8988T (cell line): ENCODE data around the gene CAB39.

Source experiments
- DNase-seq: peaks from one replicate; pipeline ENCODE4 v3.0.0; 2011

The CAB39 gene

DNA sequence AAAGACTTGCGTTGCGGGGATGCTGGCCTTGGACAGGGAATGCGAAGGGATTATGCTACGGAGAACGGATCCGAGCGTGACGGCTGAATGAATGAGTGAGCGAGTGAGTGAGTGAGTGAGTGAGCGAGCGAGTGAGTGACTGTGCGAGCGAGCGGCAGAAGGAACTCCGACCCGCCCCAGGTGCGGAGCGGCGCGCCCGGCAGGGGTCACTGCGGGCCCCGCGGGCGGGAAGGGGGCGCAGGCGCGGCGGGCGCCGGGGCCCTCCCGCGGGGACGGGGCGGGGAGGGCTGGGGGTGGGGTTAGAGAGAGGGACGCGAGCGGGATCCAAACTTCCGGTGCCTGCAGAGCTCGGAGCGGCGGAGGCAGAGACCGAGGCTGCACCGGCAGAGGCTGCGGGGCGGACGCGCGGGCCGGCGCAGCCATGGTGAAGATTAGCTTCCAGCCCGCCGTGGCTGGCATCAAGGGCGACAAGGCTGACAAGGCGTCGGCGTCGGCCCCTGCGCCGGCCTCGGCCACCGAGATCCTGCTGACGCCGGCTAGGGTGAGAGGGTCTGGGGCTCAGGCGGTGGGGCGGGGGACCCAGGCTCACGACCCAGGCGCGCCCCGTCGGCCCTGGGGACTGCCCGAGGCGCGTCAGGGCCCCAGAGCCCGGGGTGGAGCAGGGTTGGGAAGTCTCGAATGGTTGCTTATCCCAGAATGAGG is 152.1 kb downstream of the CAB39 start, which contains the start of gene ITM2C:
Gene ITM2C (plus strand): TSS at position 338 of the 702 bp plus-strand sequence. CDS start 84 bp downstream, at position 422.
- peak; percentile 83 for DNase-seq

DNA sequence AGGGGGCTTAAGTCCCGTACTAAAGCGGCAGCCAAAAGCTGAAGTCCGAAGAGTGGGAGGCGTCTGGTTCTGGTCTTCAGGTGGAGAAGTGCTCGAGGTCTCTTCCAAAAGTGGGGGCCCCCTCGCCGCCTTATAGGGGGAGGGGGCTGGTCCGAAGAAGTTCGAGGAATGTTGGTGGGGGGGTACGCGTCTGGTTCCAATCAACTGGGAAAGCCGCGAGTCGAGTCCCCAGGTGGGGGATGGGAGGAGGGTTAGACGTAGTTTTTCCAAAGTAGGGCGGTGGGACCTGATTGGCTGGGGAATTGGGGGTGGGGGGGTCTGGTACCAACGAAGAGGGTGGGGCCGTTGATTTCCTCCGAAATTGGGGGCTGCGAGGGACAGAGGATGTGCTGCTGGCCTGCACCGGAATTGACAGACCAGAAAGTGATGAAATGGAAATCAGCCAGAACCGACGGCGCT is 152.7 kb downstream of the CAB39 start:
- DNase-seq: no peak

DNA sequence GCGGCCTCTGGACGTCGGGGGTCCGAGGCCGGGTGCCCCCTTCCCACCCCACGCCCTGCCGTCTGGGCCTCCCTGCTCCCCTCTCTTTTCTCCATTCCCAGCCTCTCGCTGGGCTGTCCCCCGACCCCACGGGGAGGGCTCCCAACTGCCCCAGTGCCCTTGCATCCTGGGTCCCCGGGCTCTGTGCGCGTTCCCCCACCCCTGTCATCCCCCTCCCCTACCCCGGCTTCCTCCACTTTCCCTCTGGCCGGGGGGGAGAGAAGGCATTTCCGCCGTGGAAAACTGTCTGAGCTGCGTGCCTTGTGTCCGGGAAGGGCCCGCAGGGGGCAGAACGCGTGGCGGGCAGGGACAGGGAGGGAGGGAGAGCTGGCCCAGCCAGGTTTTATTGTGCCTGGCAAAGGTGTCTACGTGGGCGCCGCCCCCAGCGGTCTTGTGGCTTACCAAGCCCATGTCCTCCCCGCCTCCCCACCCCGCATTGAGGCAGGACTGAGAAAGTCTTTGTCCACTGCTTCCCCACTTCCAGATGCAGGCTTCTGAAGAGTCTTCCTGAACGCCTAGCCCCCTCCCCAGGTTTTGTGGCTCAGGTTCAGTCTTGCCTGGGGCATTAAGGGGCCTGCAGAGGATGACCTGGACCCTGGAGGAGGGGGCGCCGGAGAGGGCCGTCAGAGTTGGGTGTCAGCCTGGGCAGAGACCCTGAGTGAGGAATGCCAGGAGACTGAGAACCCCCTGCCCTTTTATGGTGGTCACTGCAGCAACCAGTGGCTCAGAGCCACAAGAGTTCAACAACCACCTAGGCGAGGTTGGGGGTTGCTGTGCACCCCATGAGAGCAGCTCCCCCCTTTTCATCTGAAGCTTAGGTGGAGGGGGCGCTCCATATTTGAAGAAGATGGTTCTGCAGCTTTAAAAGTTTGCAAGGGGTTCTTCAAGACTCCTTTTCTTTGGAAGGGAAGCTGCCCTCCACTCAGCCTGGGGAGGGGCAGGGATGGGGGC is 153.4 kb downstream of the CAB39 start:
- DNase-seq: peak; percentile 73

DNA sequence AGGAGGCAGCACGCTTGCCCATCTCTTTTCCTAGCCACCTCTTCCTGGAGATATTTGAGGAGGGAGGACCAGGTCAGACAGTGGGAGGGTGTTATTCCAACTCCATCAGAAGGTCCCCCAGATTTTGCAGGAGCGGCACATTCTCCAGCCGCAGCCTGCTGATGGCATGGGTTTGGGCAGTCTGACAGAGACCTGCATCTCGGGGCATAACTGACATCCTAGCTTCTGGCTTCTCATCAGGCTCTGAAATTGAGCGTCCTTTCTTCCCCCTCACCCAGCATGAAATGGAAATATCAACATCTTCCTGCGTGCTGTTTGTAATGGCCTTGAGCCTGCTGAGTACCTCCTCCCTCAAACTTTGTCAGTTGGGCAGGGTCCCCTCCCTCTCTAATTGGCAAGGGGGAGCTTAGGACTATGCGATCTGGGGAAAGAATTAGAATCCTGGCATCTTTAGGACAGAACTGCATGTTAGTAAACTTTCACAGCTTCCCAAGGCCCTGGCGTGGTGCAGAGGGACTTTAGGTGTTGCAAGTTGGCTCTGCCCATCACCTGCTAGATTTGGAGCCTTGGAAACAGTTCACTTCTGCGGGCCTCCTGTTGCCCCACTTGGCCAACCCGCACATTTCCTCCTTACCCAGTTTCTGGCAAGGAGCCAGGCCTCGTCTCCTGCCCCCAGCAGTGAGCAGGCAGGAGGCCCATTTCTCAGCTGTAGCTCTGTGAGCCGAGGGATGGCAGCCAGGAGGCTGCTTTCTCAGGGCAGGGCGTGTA is 154.3 kb downstream of the CAB39 start:
- no peak for DNase-seq

DNA sequence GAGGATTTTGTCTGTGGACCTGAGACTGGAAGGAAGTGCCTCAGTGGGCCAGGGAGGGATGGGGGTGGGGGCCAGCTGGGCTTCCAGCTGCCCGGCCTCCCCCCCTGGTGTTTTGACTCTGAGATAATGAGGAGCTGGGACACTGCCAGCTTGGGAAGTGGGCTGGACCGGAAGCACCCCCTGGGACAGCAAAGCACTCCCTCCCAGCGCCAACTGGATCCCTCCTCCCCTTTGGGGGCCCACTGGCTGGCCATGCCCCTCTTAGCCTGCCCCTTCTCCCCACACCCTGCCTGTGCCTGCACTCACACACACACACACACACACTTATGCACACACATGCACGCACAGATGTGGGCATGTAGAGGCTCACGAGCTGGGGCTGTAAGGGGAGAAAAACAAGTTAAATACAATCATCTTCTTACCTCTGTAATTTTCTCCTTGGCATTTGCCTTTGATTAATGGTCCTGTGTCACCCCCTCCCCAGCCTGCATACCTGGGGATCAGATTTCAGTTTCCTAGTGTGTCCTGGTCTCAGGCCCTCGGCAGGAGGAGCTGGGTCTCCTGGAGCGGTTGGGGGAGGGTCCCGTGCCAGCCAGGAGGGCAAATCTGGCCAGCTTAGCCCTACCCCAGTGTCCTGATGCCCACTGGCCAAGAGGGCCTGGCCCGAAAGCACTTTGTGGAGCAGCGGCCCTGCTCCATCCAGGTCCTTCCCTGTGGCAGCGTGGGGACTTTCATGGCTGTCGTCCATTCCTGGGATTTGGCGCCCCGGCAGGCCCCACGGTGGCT is 155.7 kb downstream of the CAB39 start:
- no peak for DNase-seq

DNA sequence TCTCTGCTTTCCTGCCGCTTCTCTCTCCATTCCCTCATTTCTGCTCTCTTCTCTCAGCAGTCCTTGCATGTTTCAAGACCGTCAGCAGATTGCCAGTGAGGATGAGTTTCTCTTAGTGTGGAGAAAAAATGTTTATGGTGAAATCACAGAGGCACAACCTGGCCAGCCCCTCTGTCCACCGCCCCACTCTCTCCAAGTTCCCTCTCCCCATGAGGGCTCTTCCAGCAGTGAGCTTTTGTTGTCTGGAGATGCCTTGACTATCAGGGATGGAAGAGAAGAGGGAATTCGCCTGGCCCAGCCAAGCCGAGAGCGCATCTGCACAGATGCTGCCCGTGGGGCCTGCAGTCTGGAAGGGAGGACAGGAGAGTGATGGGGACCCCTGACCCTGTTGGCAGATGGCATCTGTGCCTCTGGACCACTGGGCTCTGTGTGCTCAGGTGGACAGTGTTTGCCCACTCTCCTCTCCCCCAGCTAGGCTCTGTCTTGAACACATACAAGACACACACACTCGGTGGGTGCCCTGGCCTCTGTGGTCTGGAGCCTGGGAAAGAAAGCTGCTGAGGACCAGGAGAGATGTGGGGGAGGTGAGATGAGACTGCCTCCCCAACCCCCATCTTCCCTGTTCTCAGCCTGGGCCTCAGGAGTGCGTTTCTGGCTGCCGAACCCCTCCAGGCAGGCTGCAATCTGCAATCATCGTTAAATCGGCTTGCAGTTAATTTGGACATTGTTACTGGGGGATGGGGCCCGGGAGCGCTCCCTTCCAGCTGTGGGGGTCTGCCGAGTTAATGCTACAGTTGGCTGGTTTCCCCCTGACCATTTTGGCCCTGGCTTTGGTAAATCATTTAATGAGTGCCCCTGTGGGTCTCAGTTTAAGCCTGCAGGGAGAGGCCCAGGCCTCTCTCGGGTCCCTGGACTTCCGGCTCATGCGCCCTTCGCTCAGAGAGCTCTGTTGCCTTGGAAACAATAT is 156.6 kb downstream of the CAB39 start:
- DNase-seq: no peak

DNA sequence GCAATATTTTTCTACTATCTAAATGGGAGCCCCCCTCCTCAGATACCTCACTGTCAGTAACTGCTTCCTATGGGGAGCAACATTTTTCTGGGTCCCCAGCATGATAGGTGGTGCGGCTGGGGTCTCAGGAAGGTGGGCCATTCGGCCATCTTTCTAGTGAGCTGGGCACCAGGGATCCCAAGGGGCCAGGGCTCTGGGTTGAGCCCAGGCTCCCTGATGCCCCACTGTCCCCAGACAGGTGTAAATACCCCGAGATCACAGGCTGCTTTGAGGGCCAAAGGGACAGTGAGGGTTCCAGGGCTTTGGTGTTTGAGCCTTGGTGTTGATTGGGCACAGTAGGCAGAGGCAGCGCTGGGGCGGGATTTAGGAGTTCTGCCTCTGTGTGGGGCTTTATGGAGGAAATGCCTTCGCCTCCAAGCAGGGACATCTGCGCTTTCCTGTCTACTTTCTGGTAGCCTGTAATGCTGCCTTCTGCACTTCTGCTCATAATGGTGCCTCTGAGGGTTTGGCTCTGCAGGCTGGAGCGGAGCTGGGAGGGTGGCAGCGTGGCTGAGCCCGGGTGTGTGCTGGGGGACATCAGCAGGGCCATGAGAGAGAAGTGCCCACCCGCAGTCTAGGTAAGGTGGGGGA is 157.4 kb downstream of the CAB39 start:
- DNase-seq: no peak
